Ovary (tissue), 3 donors: Measurements from ENCODE around the gene TSEN34.

ENCODE experiments used
- CTCF ChIP-seq, 3 donors: fragments of 450-650 bp in 2 of 3; fragments of 200-600 bp in 1 of 3; IDR thresholded peaks; one replicate each; pipeline versions ENCODE4 v1.5.1 to v1.8.0; 2016 to 2022; ENCODE audit warnings: antibody characterized with exemption in 3 of 3, mild to moderate bottlenecking in 1 of 3
- POLR2A ChIP-seq: fragments of 450-650 bp; IDR thresholded peaks from one replicate; pipeline ENCODE4 v1.6.1; 2017; ENCODE audit warnings: antibody characterized with exemption, mild to moderate bottlenecking, moderate library complexity
- donor health status: DM: no; HTN: no; CAD: no.

GRCh38 chr19:54218960-54219661, 28.0 kb downstream of the TSEN34 start:
- no peak for TF ChIP-seq CTCF (IDR thresholded peaks at IDR 0.05)
- TF ChIP-seq POLR2A, result no peak
